IMR-90 (cell line): ENCODE measurements around the gene MAPK10. TPM values are rescaled to one million over a fixed set of nuclear protein-coding genes. Genes with fewer than 3 reads are reported as not detected.

Experiments
- ATAC-seq: fragments of 200-7000 bp; cut with Tn5 transposase; 2 replicates; pipeline ENCODE4 v1.9.1; 2020; ENCODE audit warnings: low read depth, mild to moderate bottlenecking, moderate library complexity
- BruUV-seq: library from RNA; stranded (reverse); fragments of 400-500 nt; replicated peaks from 2 replicates; lab custom pipeline; 2021; lab: Mats Ljungman, UMichigan
- CTCF ChIA-PET: fragments of 300-600 bp; formaldehyde crosslinking; extraction: SDS; loops from one replicate; lab custom pipeline; 2021; ENCODE audit warnings: antibody characterized with exemption; lab: Yijun Ruan, JAX
- POLR2A ChIA-PET: fragments of 300-600 bp; sonication (Branson Sonifier 250); formaldehyde crosslinking; loops from one replicate; lab custom pipeline; 2022; ENCODE audit warnings: antibody characterized with exemption; ENCODE audit not compliant: unreplicated experiment; lab: Charles Lee
- DNase-seq: peaks from one replicate; pipeline ENCODE4 v3.0.0; 2013
- H2AFZ ChIP-seq: replicated peaks from 2 replicates; pipeline ENCODE3; 2013; ENCODE audit warnings: low read length, mild to moderate bottlenecking; ENCODE audit not compliant: poor library complexity
- H2AK5ac ChIP-seq: 2 replicates; pipeline ENCODE4 v1.6.1; 2013; ENCODE audit warnings: low read depth, low read length, inconsistent platforms
- H2AK9ac ChIP-seq: replicated peaks from 2 replicates; pipeline ENCODE3; 2013; ENCODE audit warnings: mild to moderate bottlenecking, low read depth, low read length, moderate library complexity; ENCODE audit not compliant: poor library complexity
- H2BK120ac ChIP-seq: 2 replicates; pipeline ENCODE4 v1.6.1; 2013; ENCODE audit warnings: low read depth, low read length, inconsistent platforms
- H2BK15ac ChIP-seq: 3 replicates; pipeline ENCODE4 v1.6.1; 2013; ENCODE audit warnings: low read depth, low read length, inconsistent platforms
- H2BK20ac ChIP-seq: 2 replicates; pipeline ENCODE4 v1.6.1; 2013; ENCODE audit warnings: low read depth, mild to moderate bottlenecking, inconsistent platforms, low read length, moderate library complexity
- H2BK5ac ChIP-seq: 2 replicates; pipeline ENCODE4 v1.6.1; 2013; ENCODE audit warnings: mild to moderate bottlenecking, low read depth, low read length, inconsistent platforms; ENCODE audit not compliant: poor library complexity, severe bottlenecking
- H3K14ac ChIP-seq: replicated peaks from 2 replicates; pipeline ENCODE4 v1.6.1; 2013; ENCODE audit warnings: low read depth, low read length, inconsistent platforms
- H3K18ac ChIP-seq: 2 replicates; pipeline ENCODE4 v1.6.1; 2013; ENCODE audit warnings: low read depth, low read length, control low read depth
- H3K23ac ChIP-seq: 2 replicates; pipeline ENCODE4 v1.6.1; 2013; ENCODE audit warnings: low read depth, low read length, inconsistent platforms
- H3K27ac ChIP-seq: 2 replicates; pipeline ENCODE4 v1.5.1; 2013; ENCODE audit warnings: mild to moderate bottlenecking, control low read depth, low read length; ENCODE audit not compliant: insufficient read depth
- H3K27me3 ChIP-seq: 2 replicates; pipeline ENCODE4 v1.6.1; 2013; ENCODE audit warnings: low read length; ENCODE audit not compliant: control insufficient read depth, insufficient read depth
- H3K36me3 ChIP-seq: 2 replicates; pipeline ENCODE4 v1.6.1; 2013; ENCODE audit warnings: low read length, mixed read lengths; ENCODE audit not compliant: control insufficient read depth, insufficient read depth
- H3K4ac ChIP-seq: 2 replicates; pipeline ENCODE4 v1.6.1; 2013; ENCODE audit warnings: low read depth, low read length, inconsistent platforms
- H3K4me1 ChIP-seq: 2 replicates; pipeline ENCODE4 v1.6.1; 2013; ENCODE audit warnings: low read length, mixed read lengths; ENCODE audit not compliant: control insufficient read depth, insufficient read depth
- H3K4me2 ChIP-seq: 2 replicates; pipeline ENCODE4 v1.6.1; 2013; ENCODE audit warnings: low read depth, mild to moderate bottlenecking, control low read depth, low read length, moderate library complexity
- H3K4me3 ChIP-seq: 2 replicates; pipeline ENCODE4 v1.5.1; 2013; ENCODE audit warnings: low read depth, mild to moderate bottlenecking, control low read depth, low read length, moderate library complexity; ENCODE audit not compliant: insufficient read depth
- H3K56ac ChIP-seq: 2 replicates; pipeline ENCODE4 v1.6.1; 2013; ENCODE audit warnings: low read length, inconsistent platforms; ENCODE audit not compliant: insufficient read depth; ENCODE audit errors: extremely low read depth
- H3K79me1 ChIP-seq, 2 experiments: 2 replicates each; pipeline ENCODE4 v1.6.1; 2013; ENCODE audit warnings: low read length in 2 of 2, inconsistent platforms in 1 of 2, low read depth in 1 of 2
- H3K9ac ChIP-seq: 2 replicates; pipeline ENCODE4 v1.6.1; 2013; ENCODE audit warnings: low read depth, low read length, control low read depth
- H3K9me1 ChIP-seq: 2 replicates; pipeline ENCODE4 v1.6.1; 2013; ENCODE audit warnings: low read length, inconsistent platforms; ENCODE audit not compliant: insufficient read depth
- H3K9me3 ChIP-seq: 2 replicates; pipeline ENCODE4 v1.6.1; 2013; ENCODE audit warnings: low read length; ENCODE audit not compliant: control insufficient read depth, insufficient read depth
- H4K20me1 ChIP-seq: 2 replicates; pipeline ENCODE4 v1.6.1; 2013; ENCODE audit warnings: low read length, inconsistent platforms; ENCODE audit not compliant: insufficient read depth
- H4K5ac ChIP-seq: 2 replicates; pipeline ENCODE4 v1.6.1; 2013; ENCODE audit warnings: mild to moderate bottlenecking, low read depth, low read length, control low read depth
- H4K8ac ChIP-seq, 2 experiments: 2 replicates each; pipeline ENCODE4 v1.6.1; 2013; ENCODE audit warnings: low read depth in 2 of 2, low read length in 2 of 2, control low read depth in 1 of 2, inconsistent platforms in 1 of 2
- H4K91ac ChIP-seq: 2 replicates; pipeline ENCODE4 v1.6.1; 2013; ENCODE audit warnings: low read depth, low read length, inconsistent platforms; ENCODE audit not compliant: insufficient read depth
- BHLHE40 ChIP-seq: fragments of 150-350 bp; IDR thresholded peaks from 2 replicates; pipeline ENCODE4 v1.6.1; 2016; ENCODE audit warnings: mild to moderate bottlenecking, low read depth, low read length
- CEBPB ChIP-seq: IDR thresholded peaks from 2 replicates; pipeline ENCODE4 v1.6.1; 2012; ENCODE audit warnings: low read depth, low read length, improper control_type of control experiment
- CHD1 ChIP-seq: IDR thresholded peaks from 2 replicates; pipeline ENCODE4 v1.6.1; 2012; ENCODE audit warnings: low read depth, low read length, improper control_type of control experiment
- FOS ChIP-seq: fragments of 150-350 bp; IDR thresholded peaks from 2 replicates; pipeline ENCODE4 v1.6.1; 2016; ENCODE audit warnings: low read depth, low read length
- MAFK ChIP-seq: IDR thresholded peaks from 2 replicates; pipeline ENCODE4 v1.6.1; 2012; ENCODE audit warnings: low read depth, low read length, improper control_type of control experiment
- MAZ ChIP-seq: IDR thresholded peaks from 2 replicates; pipeline ENCODE4 v1.6.1; 2012; ENCODE audit warnings: low read depth, mild to moderate bottlenecking, low read length, improper control_type of control experiment, moderate library complexity, borderline replicate concordance
- MXI1 ChIP-seq: IDR thresholded peaks from 2 replicates; pipeline ENCODE4 v1.6.1; 2012; ENCODE audit warnings: low read depth, mild to moderate bottlenecking, low read length, moderate library complexity, borderline replicate concordance
- NFE2L2 ChIP-seq: fragments of 150-350 bp; IDR thresholded peaks from 2 replicates; pipeline ENCODE4 v1.6.1; 2016; ENCODE audit warnings: low read depth, mild to moderate bottlenecking, low read length
- POLR2A ChIP-seq: IDR thresholded peaks from 2 replicates; pipeline ENCODE4 v1.6.1; 2012; ENCODE audit warnings: mild to moderate bottlenecking, low read depth, low read length
- RAD21 ChIP-seq: IDR thresholded peaks from 2 replicates; pipeline ENCODE4 v1.6.1; 2012; ENCODE audit warnings: low read length, improper control_type of control experiment
- RCOR1 ChIP-seq: IDR thresholded peaks from 2 replicates; pipeline ENCODE4 v1.6.1; 2012; ENCODE audit warnings: mild to moderate bottlenecking, low read length, improper control_type of control experiment; ENCODE audit not compliant: insufficient replicate concordance
- RFX5 ChIP-seq: IDR thresholded peaks from 2 replicates; pipeline ENCODE4 v1.8.0; 2012; ENCODE audit warnings: low read depth, mild to moderate bottlenecking, low read length, moderate library complexity
- SMC3 ChIP-seq: fragments of 150-350 bp; IDR thresholded peaks from 2 replicates; pipeline ENCODE4 v1.6.1; 2016; ENCODE audit warnings: low read depth, mild to moderate bottlenecking, antibody characterized with exemption, low read length, moderate library complexity
- WGBS, 2 experiments: methylation state at CpG; one replicate each; pipeline versions ENCODE4 v1.1.5 to v1.1.7; 2013; ENCODE audit warnings: missing lambda C conversion rate in 2 of 2; ENCODE audit not compliant: insufficient read length in 1 of 2; ENCODE audit errors: extremely low coverage in 2 of 2; 5-methylcytosine and 5-hydroxymethylcytosine counted together
- dilution Hi-C: fragments of 300-500 bp; cut with HindIII; formaldehyde crosslinking; loops from one replicate; pipeline ENCODE4 v1.14.3; 2018; ENCODE audit warnings: low sequenced_read_pairs; ENCODE audit not compliant: unreplicated experiment
- in situ Hi-C: fragments of 300-500 bp; cut with MboI; formaldehyde crosslinking; loops from 3 replicates; pipeline ENCODE4 v1.14.3; 2019; ENCODE audit warnings: low sequenced_read_pairs, inconsistent platforms, mixed read lengths
- intact Hi-C: fragments of 100-400 bp; cut with micrococcal nuclease; formaldehyde crosslinking; loops from 2 replicates; pipeline ENCODE4 v1.10.0; 2022
- polyA plus RNA-seq, 3 experiments: library from polyadenylated mRNA; depleted of rRNA; stranded (reverse); fragments of >200 nt; gene quantifications; 2 replicates each; pipeline ENCODE4 v1.2.3, GENCODE V29; 2012; ENCODE audit warnings: low replicate concordance in 1 of 3
- total RNA-seq: library from RNA; depleted of rRNA; stranded (reverse); fragments of >200 nt; gene quantifications from 2 replicates; pipeline ENCODE4 v1.2.3, GENCODE V29; 2012
- TF ChIP-seq, protein P1 (sequence below): fragments of 150-350 bp; IDR thresholded peaks from 2 replicates; pipeline ENCODE4 v1.6.1; 2016; ENCODE audit warnings: low read depth, mild to moderate bottlenecking, low read length, moderate library complexity, borderline replicate concordance
- TF ChIP-seq, protein P2 (sequence below): fragments of 150-350 bp; IDR thresholded peaks from 2 replicates; pipeline ENCODE4 v1.6.1; 2017; ENCODE audit warnings: mild to moderate bottlenecking, antibody characterized with exemption, low read length, low read depth

MAPK10 gene
- total and polyA plus RNA-seq, 2 of the 4 experiments (the other 2 are of a cell fraction), result 2.8 to 6.5 TPM

DNA sequence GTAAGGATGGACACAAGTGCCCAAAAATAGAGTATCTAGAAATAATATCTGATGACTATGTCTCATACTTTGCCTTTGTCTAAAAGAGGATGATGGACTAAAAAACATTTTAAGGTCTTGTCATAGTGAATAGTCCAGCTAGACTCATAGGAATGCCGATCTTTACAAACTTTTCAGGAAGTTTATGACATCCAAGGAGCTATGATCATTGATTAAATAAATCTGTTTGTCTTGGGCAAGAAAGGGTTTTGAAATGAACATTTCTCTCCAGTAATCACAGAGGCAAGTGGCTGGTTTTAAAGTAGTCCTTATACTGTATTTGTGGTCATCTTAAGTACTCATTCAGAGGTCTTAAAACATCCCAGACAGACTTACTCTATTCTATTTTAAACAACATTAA lies 109.8 kb downstream of the MAPK10 start:
- Histone ChIP-seq H3K23ac (no peak overlapping the region), H3K9me3 (no peaks in the 10 kb centered on the region), H3K27me3 (no peaks in the 10 kb centered on the region), H3K27ac (no peak overlapping the region), H3K9me1 (no peaks in the 10 kb centered on the region), H4K5ac (no peak overlapping the region), H3K4me3 (no peak overlapping the region), H2AFZ (no peak overlapping the region), H3K4me1 (no peaks in the 10 kb centered on the region), H2BK15ac (no peak overlapping the region), H4K91ac (no peak overlapping the region), H2AK5ac (no peak overlapping the region), H3K56ac (0 out of 2 replicates have a peak overlapping the region, but pooled peaks have one; percentile 41), H2BK5ac (no peak overlapping the region), H3K18ac (no peak overlapping the region), H3K36me3 (no peaks in the 10 kb centered on the region), H2AK9ac (no peak overlapping the region), H2BK20ac (no peak overlapping the region), H3K79me1 (no peaks in the 10 kb centered on the region), H3K4ac (no peak overlapping the region), H3K4me2 (no peak overlapping the region), H4K20me1 (no peaks in the 10 kb centered on the region), H3K9ac (no peak overlapping the region), H2BK120ac (no peak overlapping the region), H3K14ac (no peak overlapping the region), H4K8ac (no peak overlapping the region)
- BruUV-seq, result no TSS peak
- ATAC-seq, result no peak; the same call in 1 of the 2 replicates
- 80% methylated on average over 1 of the region's 1 CpG; no CpG with 5 or more reads in 1 of the 2 experiments for WGBS, 2 experiments
- peak; percentile 12 for DNase-seq
- CTCF ChIA-PET, result no interaction called here
- POLR2A ChIA-PET, result no interaction called here
- in situ Hi-C loops (no loop called here), dilution Hi-C loops (no loop called here), intact Hi-C loops (no loop called here)
- TF ChIP-seq CEBPB (no peak), RAD21 (no peak), SMC3 (no peak), CHD1 (no peak), MAFK (no peak), RCOR1 (no peak), FOS (no peak), POLR2A (no peak), BHLHE40 (no peak), MAZ (no peak), MXI1 (no peak), RFX5 (no peak), NFE2L2 (no peak)
- TF ChIP-seq, protein P1, sequence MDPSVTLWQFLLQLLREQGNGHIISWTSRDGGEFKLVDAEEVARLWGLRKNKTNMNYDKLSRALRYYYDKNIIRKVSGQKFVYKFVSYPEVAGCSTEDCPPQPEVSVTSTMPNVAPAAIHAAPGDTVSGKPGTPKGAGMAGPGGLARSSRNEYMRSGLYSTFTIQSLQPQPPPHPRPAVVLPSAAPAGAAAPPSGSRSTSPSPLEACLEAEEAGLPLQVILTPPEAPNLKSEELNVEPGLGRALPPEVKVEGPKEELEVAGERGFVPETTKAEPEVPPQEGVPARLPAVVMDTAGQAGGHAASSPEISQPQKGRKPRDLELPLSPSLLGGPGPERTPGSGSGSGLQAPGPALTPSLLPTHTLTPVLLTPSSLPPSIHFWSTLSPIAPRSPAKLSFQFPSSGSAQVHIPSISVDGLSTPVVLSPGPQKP, result no peak
- TF ChIP-seq, protein P2, sequence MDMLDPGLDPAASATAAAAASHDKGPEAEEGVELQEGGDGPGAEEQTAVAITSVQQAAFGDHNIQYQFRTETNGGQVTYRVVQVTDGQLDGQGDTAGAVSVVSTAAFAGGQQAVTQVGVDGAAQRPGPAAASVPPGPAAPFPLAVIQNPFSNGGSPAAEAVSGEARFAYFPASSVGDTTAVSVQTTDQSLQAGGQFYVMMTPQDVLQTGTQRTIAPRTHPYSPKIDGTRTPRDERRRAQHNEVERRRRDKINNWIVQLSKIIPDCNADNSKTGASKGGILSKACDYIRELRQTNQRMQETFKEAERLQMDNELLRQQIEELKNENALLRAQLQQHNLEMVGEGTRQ, result no peak
